Measurements from ENCODE around the gene MDH1.
"Not testable (repeated sequence)": the region's sequence is repeated elsewhere in the genome, so short reads cannot be mapped to it uniquely, and the experiment has no call there.

The MDH1 gene

GRCh38 chr2:63600881-63601460 lies 12.2 kb downstream of the MDH1 start:
- FAIRE-seq (peak; percentile 25), DNase-seq (ENCODE audit: insufficient read length, low spot score) (no peak)
- TF ChIP-seq CTCF (IDR thresholded peaks at IDR 0.05; ENCODE audit: insufficient read depth, missing control alignments): no peak

- no peak for FAIRE-seq
- no peak for DNase-seq (ENCODE audit: insufficient read length, low spot score)
- TF ChIP-seq CTCF (IDR thresholded peaks at IDR 0.05; ENCODE audit: insufficient read depth, missing control alignments): no peak
Measured at GRCh38 chr2:63604666-63605065, 15.9 kb downstream of the MDH1 start.

GRCh38 chr2:63608865-63609264 lies 20.1 kb downstream of the MDH1 start:
- DNase-seq (ENCODE audit: insufficient read length, low spot score); FAIRE-seq: not testable (repeated sequence)

DNA sequence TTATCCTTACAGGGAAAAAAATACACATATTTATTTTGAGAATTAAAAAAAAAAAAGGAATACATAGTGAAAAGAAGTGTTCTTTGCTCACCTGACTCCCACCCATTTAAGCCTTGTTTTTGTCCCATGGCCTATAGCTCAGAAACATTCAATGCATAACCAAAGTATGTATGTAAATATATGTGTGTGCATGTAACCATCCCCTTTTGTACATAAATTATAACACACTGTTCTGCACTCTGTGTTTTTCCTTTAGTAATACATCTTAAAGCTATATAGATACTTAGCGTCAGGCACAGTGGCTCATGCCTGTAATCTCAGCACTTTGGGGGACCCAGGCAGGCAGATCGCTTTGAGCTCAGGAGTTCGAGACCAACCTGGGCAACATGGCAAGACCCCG lies 21.8 kb downstream of the MDH1 start:
- FAIRE-seq (no peak), DNase-seq (ENCODE audit: insufficient read length, low spot score) (no peak)
- TF ChIP-seq CTCF (IDR thresholded peaks at IDR 0.05; ENCODE audit: insufficient read depth, missing control alignments): no peak

- no peak for TF ChIP-seq CTCF (IDR thresholded peaks at IDR 0.05; ENCODE audit: insufficient read depth, missing control alignments)
- no peak for FAIRE-seq
- DNase-seq (ENCODE audit: insufficient read length, low spot score): no peak
Measured at GRCh38 chr2:63613391-63613901, 24.7 kb downstream of the MDH1 start.

DNA sequence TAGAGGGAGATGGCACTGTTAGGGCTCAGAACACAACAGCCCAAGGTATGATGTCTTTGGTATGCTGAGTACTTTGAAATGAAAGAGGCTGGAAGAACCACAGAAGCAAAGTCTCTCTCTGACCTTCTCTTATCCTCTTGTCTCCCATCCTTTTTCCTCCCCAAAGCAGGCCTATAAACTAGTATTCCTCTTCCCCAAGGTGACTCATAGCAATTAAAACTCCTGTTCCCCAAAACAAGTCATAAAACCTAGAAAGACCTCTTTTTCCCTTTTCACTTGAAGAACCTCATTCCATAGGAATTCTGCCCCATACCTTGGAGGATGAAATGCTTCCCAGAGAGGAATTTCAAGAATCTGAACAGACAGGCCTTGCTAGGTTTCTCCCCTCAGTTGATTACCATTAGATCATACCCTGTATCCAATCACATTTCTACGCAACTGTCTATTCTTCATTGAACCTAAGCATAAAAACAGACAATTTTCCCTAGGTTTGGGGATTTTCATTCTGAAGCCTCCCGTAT lies 25.7 kb downstream of the MDH1 start:
- no peak for FAIRE-seq
- TF ChIP-seq CTCF (IDR thresholded peaks at IDR 0.05; ENCODE audit: insufficient read depth, missing control alignments): no peak
- DNase-seq (ENCODE audit: insufficient read length, low spot score): no peak

DNA sequence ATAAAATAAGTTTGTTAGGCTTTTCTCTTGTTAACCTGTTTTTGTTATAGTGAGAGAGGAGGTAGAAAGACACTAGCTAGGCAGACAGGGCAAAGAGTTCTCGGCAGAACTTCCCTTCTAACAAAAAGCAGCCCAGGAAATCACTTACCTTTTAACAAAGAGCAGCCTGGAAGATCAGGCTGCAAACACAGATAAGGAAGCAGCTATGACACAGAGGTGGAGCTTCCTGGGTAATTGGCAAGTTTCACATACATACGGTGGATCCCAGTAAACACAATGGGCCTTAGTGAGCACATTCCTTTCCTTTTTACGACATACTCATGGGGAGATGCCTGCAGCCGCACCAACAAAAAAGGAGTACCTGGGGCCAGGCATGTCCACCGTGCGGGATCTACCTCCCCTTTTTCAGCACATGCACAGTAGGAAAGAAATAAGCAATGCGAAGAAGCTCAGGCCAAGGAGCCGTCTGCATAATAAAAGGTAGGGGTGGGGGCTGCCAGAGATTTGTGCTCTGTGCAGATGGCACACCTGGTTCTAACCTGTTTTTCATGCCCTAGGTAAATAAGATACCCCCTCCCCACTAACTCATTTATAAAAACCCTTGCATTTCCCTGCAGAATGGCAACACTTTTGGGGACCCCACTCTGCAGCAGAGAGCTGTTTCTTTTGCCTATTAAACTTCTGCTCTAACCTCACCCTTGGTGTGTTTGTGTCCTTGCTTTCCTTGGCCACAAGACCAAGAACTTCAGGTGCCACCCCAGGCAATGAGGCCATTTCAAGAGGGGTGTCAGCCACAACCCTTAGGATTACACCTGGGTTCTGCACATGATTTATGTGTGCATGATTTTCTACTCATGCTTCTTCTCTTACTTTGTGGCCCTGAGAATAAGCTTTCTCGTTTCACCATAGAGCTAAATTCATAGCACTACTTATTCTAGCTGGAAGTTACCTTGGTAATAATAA lies 26.5 kb downstream of the MDH1 start:
- FAIRE-seq (no peak), DNase-seq (ENCODE audit: insufficient read length, low spot score) (no peak)
- no peak for TF ChIP-seq CTCF (IDR thresholded peaks at IDR 0.05; ENCODE audit: insufficient read depth, missing control alignments)

Data from D721Med (cell line).